COR-L47 (cell line): ENCODE results near the gene ADAMTS12.
"Not testable (repeated sequence)": the region's sequence is repeated elsewhere in the genome, so short reads cannot be mapped to it uniquely, and the experiment has no call there.

Experiments used
- DNase-seq: peaks from one replicate; lab custom pipeline; 2025; lab: John Stamatoyannopoulos, UW

The ADAMTS12 gene

GRCh38 chr5:33526755-33527154 is 365.0 kb downstream of the ADAMTS12 start:
- peak; percentile 4 for DNase-seq

- no peak for DNase-seq
Measured at GRCh38 chr5:33524476-33524875, 367.3 kb downstream of the ADAMTS12 start.

- DNase-seq: no peak
Measured at GRCh38 chr5:33523208-33523771, 368.5 kb downstream of the ADAMTS12 start.

GRCh38 chr5:33516421-33516820 is 375.4 kb downstream of the ADAMTS12 start:
- DNase-seq: no peak

GRCh38 chr5:33515366-33515765 is 376.4 kb downstream of the ADAMTS12 start:
- not testable (repeated sequence) for DNase-seq

GRCh38 chr5:33513462-33514185 is 378.2 kb downstream of the ADAMTS12 start:
- DNase-seq: no peak

GRCh38 chr5:33509036-33509435 is 382.8 kb downstream of the ADAMTS12 start:
- no peak for DNase-seq

- DNase-seq: no peak
Measured at GRCh38 chr5:33507426-33507825, 384.4 kb downstream of the ADAMTS12 start.

GRCh38 chr5:33504570-33504969 is 387.2 kb downstream of the ADAMTS12 start:
- no peak for DNase-seq

- no peak for DNase-seq
Measured at GRCh38 chr5:33501899-33502298, 389.9 kb downstream of the ADAMTS12 start.

GRCh38 chr5:33501260-33501659 is 390.5 kb downstream of the ADAMTS12 start:
- DNase-seq: no peak

- DNase-seq: no peak
Measured at GRCh38 chr5:33494466-33494865, 397.3 kb downstream of the ADAMTS12 start.

- no peak for DNase-seq
Measured at GRCh38 chr5:33491941-33492340, 399.8 kb downstream of the ADAMTS12 start.

- no peak for DNase-seq
Measured at GRCh38 chr5:33490071-33490665, 401.6 kb downstream of the ADAMTS12 start.

- DNase-seq: no peak
Measured at GRCh38 chr5:33489481-33490067, 402.2 kb downstream of the ADAMTS12 start.

- DNase-seq: no peak
Measured at GRCh38 chr5:33488558-33489355, 403.0 kb downstream of the ADAMTS12 start.

GRCh38 chr5:33487236-33487635 is 404.6 kb downstream of the ADAMTS12 start:
- no peak for DNase-seq

GRCh38 chr5:33482335-33482734 is 409.5 kb downstream of the ADAMTS12 start:
- no peak for DNase-seq

- DNase-seq: no peak
Measured at GRCh38 chr5:33480876-33481275, 410.9 kb downstream of the ADAMTS12 start.

GRCh38 chr5:33479311-33479710 is 412.5 kb downstream of the ADAMTS12 start:
- DNase-seq: no peak

GRCh38 chr5:33477816-33478215 is 414.0 kb downstream of the ADAMTS12 start:
- no peak for DNase-seq

- no peak for DNase-seq
Measured at GRCh38 chr5:33476992-33477391, 414.8 kb downstream of the ADAMTS12 start.
